OCI-LY7 (cell line): ENCODE results near the gene OR51G2. TPM values are rescaled to one million over a fixed set of nuclear protein-coding genes. Genes with fewer than 3 reads are reported as not detected.

Experiments used
- BruUV-seq: library from RNA; stranded (reverse); fragments of 400-500 nt; replicated peaks from 2 replicates; lab custom pipeline; 2021; lab: Mats Ljungman, UMichigan
- CTCF ChIA-PET: fragments of 300-600 bp; sonication (Branson Sonifier 250); formaldehyde crosslinking; loops from one replicate; lab custom pipeline; 2022; ENCODE audit warnings: antibody characterized with exemption; ENCODE audit not compliant: unreplicated experiment; lab: Charles Lee
- POLR2A ChIA-PET: fragments of 300-600 bp; sonication (Branson Sonifier 250); formaldehyde crosslinking; loops from one replicate; lab custom pipeline; 2022; ENCODE audit warnings: antibody characterized with exemption; lab: Charles Lee
- DNase-seq: peaks from one replicate; pipeline ENCODE4 v3.0.0-alpha.2; 2015; ENCODE audit warnings: low spot score
- H2AFZ ChIP-seq: fragments of 200-600 bp; sonication (generic), shearing (Covaris generic); 2 replicates; pipeline ENCODE4 v1.6.1; 2014; ENCODE audit warnings: mild to moderate bottlenecking, antibody characterized with exemption, low read length, moderate library complexity
- H3K27ac ChIP-seq: fragments of 200-600 bp; sonication (generic); 2 replicates; pipeline ENCODE4 v1.5.1; 2014; ENCODE audit warnings: mixed run types, low read depth, mild to moderate bottlenecking, moderate library complexity, low read length, inconsistent platforms; ENCODE audit not compliant: poor library complexity, severe bottlenecking
- H3K36me3 ChIP-seq: fragments of 200-600 bp; sonication (generic); 2 replicates; pipeline ENCODE4 v1.6.1; 2014; ENCODE audit warnings: mild to moderate bottlenecking, antibody characterized with exemption, low read length, moderate library complexity, mixed read lengths; ENCODE audit not compliant: insufficient read depth
- H3K4me1 ChIP-seq: fragments of 200-600 bp; sonication (generic); 2 replicates; pipeline ENCODE4 v1.5.1; 2014; ENCODE audit warnings: mild to moderate bottlenecking, low read length; ENCODE audit not compliant: insufficient read depth, poor library complexity, severe bottlenecking
- H3K4me2 ChIP-seq: fragments of 200-600 bp; sonication (generic); 2 replicates; pipeline ENCODE4 v1.6.1; 2014; ENCODE audit warnings: mild to moderate bottlenecking, low read length
- H3K4me3 ChIP-seq: fragments of 200-600 bp; sonication (generic); 2 replicates; pipeline ENCODE4 v1.5.1; 2014; ENCODE audit warnings: mild to moderate bottlenecking, low read depth, low read length; ENCODE audit not compliant: poor library complexity, severe bottlenecking
- H3K79me2 ChIP-seq: fragments of 200-600 bp; sonication (generic); 2 replicates; pipeline ENCODE4 v1.6.1; 2016; ENCODE audit warnings: low read depth, mild to moderate bottlenecking, low read length, moderate library complexity, mixed read lengths; ENCODE audit not compliant: insufficient read depth
- H3K9me2 ChIP-seq: fragments of 200-600 bp; sonication (generic); 2 replicates; pipeline ENCODE4 v1.6.1; 2016; ENCODE audit warnings: mild to moderate bottlenecking, low read length, mixed read lengths; ENCODE audit not compliant: insufficient read depth
- H3K9me3 ChIP-seq: fragments of 200-600 bp; sonication (generic); 2 replicates; pipeline ENCODE4 v1.6.1; 2014; ENCODE audit warnings: mild to moderate bottlenecking, mixed run types, low read length, mixed read lengths
- H4K20me1 ChIP-seq: fragments of 200-600 bp; sonication (generic); 2 replicates; pipeline ENCODE4 v1.6.1; 2014; ENCODE audit warnings: mild to moderate bottlenecking, antibody characterized with exemption, low read length, moderate library complexity, mixed read lengths; ENCODE audit not compliant: insufficient read depth
- CTCF ChIP-seq: fragments of 200-600 bp; sonication (generic); conservative IDR thresholded peaks from 2 replicates; pipeline ENCODE4 v1.5.1; 2014; ENCODE audit warnings: mild to moderate bottlenecking, antibody characterized with exemption, low read length, moderate library complexity, mixed read lengths
- EZH2phosphoT487 ChIP-seq: fragments of 200-600 bp; sonication (generic); IDR thresholded peaks from 2 replicates; pipeline ENCODE4 v1.6.1; 2018; ENCODE audit warnings: low read depth, borderline replicate concordance, mild to moderate bottlenecking, mixed run types, antibody characterized with exemption, low read length, moderate library complexity, mixed read lengths
- intact Hi-C: fragments of 100-400 bp; cut with micrococcal nuclease; formaldehyde crosslinking; loops from one replicate; pipeline ENCODE4 v1.10.0; 2022; ENCODE audit not compliant: unreplicated experiment
- total RNA-seq, 2 experiments: library from RNA; depleted of rRNA in 1 of 2; stranded (reverse); fragments of >200 nt in 1 of 2; shearing (Covaris generic) in 1 of 2; gene quantifications; 2 replicates each; pipeline ENCODE4 v1.2.3, GENCODE V29; 2014 to 2022

Gene OR51G2
- total RNA-seq, 2 experiments from 2014 or later: not detected

- no peaks in the 10 kb centered on the region for H3K79me2 ChIP-seq
- ChIA-PET CTCF (no interaction called here), POLR2A (no interaction called here)
- BruUV-seq: no TSS peak
- no peak overlapping the region for H3K4me3 ChIP-seq
- no peaks in the 10 kb centered on the region for H3K9me3 ChIP-seq
- H4K20me1 ChIP-seq: no peaks in the 10 kb centered on the region
- TF ChIP-seq CTCF (no peak), EZH2phosphoT487 (no peak)
- DNase-seq: no peak
- H2AFZ ChIP-seq: no peak overlapping the region
- H3K4me2 ChIP-seq: no peak overlapping the region
- no peaks in the 10 kb centered on the region for H3K4me1 ChIP-seq
- intact Hi-C loops: no loop called here
- no peak overlapping the region for H3K27ac ChIP-seq
- no peaks in the 10 kb centered on the region for H3K36me3 ChIP-seq
- no peaks in the 10 kb centered on the region; the same call in 1 of the 2 replicates for H3K9me2 ChIP-seq
These were observed 28.9 kb downstream of the OR51G2 start for GRCh38 chr11:4890279-4890678.

DNA sequence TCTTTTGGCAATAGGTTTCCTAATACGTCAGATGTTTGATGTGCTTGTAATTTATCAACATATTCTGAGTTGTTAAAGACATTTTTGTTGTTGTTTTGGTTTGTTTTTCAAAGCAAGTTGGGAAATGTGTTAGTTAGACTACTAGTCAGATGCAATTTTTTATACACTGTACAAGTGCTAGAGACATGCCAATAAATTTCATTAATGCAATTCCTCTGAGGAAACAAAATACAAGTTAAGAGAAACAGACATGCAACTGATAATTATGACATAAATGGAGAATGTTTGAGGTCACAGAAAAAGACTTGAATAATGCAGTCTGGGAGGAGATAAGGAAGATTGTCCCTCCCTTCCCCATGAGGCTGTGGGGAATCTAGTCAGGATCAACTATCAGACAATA, 31.6 kb downstream of the OR51G2 start:
- ChIA-PET CTCF (no interaction called here), POLR2A (no interaction called here)
- H3K9me2 ChIP-seq: no peaks in the 10 kb centered on the region; the same call in 1 of the 2 replicates
- no peaks in the 10 kb centered on the region for H3K4me1 ChIP-seq
- H3K79me2 ChIP-seq: no peaks in the 10 kb centered on the region
- H4K20me1 ChIP-seq: no peaks in the 10 kb centered on the region
- no peak for TF ChIP-seq EZH2phosphoT487
- TF ChIP-seq CTCF: no peak
- no peak overlapping the region for H3K4me3 ChIP-seq
- H3K36me3 ChIP-seq: no peaks in the 10 kb centered on the region
- H3K9me3 ChIP-seq: no peaks in the 10 kb centered on the region
- no peak overlapping the region for H3K4me2 ChIP-seq
- no TSS peak for BruUV-seq
- intact Hi-C loops: no loop called here
- H3K27ac ChIP-seq: no peak overlapping the region
- H2AFZ ChIP-seq: no peak overlapping the region
- no peak for DNase-seq

- Histone ChIP-seq H3K9me3 (no peaks in the 10 kb centered on the region), H3K4me2 (no peak overlapping the region), H3K9me2 (no peaks in the 10 kb centered on the region; the same call in 1 of the 2 replicates), H2AFZ (no peak overlapping the region), H3K4me1 (no peaks in the 10 kb centered on the region), H4K20me1 (no peaks in the 10 kb centered on the region), H3K27ac (no peak overlapping the region), H3K79me2 (no peaks in the 10 kb centered on the region), H3K36me3 (no peaks in the 10 kb centered on the region), H3K4me3 (no peak overlapping the region)
- ChIA-PET CTCF (no interaction called here), POLR2A (no interaction called here)
- DNase-seq: no peak
- BruUV-seq: no TSS peak
- intact Hi-C loops: no loop called here
- TF ChIP-seq CTCF (no peak), EZH2phosphoT487 (no peak)
These were observed 33.0 kb downstream of the OR51G2 start for GRCh38 chr11:4886186-4886585.
